OCI-M2 (cell line): Measurements from ENCODE around the gene AFAP1.

Experiments used
- DNase-seq: peaks from one replicate; lab custom pipeline; 2025; ENCODE audit not compliant: unreplicated experiment; lab: John Stamatoyannopoulos, UW

Gene AFAP1

DNA sequence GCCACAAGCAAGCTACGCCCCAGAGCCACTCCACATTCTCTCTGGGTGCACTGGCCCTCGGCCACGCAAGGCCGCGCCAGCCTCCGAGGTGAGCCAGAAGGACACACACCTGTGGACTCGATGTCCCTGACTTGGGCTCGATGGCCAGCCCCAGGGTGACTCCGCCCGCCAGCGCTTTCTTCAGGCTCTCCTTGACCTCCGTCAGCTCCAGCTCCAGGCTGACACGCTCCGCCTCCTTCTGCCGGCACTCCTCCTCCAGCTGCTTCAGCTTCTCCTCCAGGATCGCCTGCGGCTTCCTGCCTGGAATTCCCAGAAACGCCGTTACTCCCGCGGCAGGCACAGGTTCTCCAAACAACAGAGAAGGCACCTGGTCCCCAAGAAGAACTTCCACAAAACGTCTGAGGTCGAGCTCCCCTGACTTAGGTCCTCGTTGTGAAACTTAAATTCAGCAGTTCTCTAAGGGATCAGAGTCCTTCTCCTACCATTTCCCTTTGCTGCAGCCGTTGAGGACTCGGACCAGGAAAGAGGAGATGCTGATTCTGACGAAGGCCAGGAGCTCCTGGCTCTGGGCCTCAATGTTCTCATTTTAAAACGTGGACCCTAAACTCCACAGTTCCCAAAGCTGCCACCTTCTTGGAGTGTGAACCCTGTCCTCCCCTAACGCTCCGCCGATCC lies 166.8 kb downstream of the AFAP1 start:
- DNase-seq, result no peak

DNA sequence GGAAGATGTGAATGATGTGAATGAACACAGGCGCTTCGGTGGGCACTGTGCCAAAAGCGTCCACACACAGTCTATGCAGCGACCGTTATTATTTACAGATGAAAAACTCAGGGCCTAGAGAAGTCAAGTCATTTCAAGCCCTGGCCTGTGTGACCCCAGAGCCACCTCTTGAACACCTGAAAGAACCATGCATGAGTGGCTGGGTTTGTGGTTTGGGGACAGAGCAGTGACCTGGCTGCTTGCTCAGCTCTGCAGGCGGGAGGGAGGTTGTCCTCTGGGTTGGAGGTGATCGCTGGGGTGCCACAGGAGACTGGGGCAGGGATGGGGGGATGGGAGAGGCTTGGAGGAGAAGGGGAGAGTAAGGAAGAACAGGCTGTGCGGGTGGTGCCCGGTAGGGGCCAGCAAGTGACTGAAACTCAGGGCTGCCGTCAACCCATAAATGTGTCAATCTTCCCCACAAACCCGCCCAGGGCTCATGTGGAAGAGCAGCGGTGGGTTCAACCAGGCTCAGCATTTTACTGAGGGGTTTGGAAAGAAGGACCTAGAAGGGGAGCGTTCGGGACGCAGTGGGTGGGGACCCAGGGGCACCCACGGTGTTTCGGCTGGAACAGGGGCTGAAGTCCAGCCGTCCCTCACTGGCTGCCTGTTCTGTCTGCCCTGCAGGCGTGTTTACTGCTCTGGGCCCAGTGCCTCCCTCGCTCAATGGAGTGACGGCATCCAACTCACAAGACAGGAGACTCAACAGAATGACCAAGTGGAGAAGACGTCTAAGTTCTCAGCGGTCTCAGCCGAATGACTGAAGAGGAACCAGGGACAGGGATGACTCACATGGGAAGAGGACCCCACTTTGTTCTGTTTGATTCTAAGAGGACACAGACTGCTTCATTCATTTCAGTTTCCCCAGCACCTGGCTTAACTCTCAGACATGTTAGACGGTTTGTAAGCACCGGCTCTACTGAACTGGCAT lies 167.8 kb downstream of the AFAP1 start:
- no peak for DNase-seq

DNA sequence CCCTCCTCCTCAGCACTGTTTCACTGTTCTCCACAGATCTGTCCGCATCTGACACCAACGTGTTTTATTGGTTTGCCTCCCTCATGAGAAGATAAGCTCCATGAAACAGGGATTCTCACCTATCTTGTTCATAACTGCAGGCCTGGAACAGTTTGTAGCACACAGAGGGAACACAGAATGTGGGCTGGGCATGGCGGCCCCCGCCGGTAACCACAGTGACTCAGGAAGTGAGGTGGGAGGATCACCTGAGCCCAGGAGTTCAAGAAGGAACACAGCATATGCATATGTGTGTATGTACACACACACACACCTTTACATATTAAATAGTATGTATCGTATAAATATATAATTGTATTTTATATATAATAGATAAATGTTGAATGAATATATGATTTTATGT lies 168.6 kb downstream of the AFAP1 start:
- no peak for DNase-seq

DNA sequence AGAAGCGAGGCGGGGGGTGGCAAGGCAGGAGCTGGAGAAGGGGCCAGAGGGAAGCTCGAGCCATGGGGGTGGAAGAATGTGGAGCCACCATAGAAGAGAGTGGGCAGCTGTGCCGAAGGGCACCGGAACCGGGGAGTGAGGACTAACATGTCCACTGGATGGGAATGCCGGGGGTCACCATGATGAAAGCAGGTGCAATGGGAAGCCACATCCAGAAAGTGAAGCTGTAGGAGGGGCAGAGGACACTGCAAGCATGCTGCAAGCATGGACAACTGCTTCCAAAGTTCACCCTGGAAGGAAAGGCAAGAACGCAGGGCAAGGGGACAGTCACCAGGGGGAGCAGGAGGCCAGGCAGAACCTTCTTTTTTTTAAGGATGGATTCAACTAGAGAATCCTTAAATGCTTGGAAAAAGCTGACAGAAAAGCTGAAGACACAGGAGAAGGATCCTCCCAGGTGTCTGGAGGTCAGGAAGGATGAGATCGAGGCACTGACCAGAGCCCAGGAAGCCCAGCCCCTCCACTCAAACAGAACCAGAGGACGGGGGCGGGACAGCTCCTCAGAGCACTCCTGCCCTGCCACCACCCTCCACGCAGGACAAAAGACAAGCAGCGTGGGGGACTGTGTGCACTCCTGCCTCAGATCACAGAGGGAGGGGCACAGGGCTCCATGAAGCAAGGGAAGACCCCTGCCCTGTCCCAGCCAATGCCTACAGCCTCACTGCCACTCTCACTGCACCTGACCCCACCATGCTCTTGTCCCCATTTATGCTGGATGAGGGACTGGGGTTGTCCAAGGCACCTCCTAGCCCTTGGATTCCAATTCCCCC lies 169.2 kb downstream of the AFAP1 start:
- DNase-seq, result no peak

DNA sequence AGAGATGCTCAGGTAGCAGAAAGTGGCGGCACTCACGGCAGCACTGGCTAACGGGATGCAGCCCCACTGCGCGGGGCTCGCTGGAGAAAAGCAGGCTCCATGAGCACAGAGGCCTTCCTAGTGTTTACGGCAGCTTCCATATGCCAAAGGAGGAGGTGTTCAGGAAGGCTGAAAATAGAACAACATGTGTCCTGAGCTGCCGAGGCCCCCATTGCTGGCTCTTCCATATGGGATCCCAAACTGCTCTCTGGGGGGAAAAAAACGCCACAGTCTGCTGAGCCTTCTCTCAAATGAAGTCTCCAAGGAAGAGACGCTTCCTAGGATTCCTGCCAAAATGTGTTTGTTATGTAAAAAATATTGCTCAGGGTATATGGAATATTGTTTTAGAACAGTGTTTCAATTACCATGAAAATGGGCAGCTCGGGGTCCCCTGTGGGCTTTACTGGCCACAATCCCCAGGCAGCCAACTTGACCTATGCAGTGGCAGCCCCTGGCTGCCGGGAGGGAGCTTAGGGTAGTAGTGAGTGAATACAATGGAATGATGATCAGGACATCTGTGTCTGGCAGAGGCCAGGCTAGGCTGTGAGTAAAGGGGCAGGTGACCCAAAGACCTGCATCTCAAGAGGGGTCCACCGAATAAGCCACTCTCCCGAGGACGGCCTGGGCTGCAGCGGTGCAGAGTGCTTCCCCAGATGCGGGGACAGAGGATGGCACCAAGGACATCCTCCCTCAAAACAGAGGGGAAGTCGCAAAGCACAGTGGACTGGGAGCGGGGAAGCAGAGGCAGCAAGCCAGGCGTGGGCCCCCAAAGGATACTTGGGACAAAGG lies 170.1 kb downstream of the AFAP1 start:
- DNase-seq, result no peak

DNA sequence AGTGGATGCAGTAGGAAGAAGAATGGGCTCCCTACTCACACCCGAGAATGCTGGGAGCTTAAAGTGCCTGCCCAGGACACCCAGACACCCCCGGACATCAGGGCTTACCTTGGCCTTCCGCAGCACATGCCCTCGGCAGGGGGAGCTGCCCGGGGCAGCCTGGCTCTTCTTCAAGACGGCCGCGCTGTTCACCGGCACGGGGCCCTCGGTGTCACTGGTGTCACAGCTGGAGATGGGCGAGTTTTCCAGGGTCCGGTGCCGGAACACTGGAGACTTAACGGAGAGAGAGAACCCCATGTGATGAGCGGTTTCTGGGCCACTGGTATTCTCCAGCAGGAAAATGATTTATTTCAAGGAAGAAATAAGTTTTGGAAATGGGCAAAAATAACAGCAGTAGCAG lies 170.9 kb downstream of the AFAP1 start:
- no peak for DNase-seq

DNA sequence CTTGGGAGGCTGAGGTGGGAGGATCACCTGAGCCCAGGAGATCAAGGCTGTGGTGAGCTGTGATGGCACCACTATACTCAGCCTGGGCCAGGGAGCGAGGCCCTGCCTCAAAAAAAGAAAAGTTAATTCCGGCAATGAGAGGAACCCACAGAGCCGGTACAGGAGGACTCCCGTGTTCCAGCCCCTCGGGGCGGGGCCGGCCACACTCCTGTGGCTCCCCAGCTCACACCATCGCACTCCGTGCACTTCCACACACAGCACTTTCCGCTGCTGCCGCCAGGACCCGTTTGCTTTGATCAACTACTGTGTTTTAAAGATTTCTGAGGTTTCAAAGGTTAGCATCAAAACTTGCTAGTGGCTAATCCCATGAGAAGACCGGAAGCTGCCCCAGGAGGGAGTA lies 171.7 kb downstream of the AFAP1 start:
- DNase-seq, result no peak

DNA sequence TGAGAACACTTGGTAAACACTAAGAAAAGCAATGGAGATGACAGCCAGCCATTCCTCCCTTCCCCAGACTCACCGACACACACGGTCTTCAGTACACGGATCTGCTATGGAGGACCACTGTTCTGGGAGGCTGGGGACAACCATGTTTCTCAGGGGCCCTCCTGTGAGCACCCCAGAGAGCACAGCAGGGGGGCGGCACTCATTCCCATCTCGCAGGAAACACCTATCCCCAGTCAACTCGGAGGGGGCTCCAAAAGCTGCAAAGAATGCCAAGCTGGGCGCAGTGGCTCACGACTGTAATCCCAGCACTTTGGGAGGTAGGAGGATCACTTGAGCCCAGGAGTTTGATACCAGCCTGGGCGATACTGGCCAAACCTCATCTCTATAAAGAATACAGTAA lies 172.1 kb downstream of the AFAP1 start:
- no peak for DNase-seq

DNA sequence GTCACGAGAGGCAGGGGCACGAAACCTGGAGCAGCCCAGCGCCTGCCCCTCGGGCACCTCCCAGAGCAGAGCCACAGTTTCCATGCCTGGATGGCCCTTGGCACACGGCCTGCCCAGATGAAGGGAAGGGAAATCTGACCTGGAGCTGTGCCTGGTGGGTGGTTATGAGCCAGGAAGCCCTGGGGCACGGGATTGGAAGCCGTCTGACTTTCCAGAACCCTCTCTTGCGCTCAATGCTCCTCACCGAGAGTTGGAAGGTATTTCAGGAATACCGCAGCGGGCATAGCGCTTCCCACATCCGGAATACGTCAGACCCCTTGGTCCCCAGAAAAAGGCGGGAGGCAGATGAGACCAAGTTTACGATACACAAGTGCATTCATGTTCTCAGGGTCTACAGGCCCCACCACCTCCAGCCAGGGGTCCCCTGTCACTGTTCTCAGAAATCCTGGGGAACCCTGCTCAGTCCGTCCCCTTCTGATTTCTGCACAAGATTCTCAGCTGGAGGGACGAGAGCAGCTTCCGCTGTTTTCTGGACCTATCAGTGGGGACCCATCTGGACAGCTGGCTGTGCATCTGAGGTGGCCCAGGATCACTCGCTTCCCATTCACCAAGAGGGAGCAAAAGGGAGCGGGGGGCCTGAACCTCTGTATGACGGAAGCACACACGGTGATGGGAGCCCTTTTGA lies 172.9 kb downstream of the AFAP1 start:
- DNase-seq, result no peak

DNA sequence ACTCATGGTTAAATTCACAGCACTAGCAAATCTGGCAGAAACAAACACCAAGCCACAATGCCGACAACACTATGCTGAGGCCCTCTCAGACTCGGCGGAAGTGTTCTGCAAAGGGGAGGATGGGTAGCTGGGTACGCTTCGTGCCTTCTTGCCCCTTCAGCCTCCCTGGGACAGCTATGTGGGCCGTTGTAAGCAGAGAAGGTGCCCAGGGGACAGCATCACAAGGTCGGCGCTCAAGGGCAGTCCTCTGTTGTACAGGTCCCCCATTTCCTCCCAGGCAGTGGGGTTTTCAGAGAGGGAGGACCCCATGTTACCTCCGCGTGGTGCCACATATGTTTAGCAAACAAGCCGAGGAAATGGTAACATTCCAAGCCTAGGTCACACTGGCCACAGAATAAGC lies 173.6 kb downstream of the AFAP1 start:
- DNase-seq, result no peak

DNA sequence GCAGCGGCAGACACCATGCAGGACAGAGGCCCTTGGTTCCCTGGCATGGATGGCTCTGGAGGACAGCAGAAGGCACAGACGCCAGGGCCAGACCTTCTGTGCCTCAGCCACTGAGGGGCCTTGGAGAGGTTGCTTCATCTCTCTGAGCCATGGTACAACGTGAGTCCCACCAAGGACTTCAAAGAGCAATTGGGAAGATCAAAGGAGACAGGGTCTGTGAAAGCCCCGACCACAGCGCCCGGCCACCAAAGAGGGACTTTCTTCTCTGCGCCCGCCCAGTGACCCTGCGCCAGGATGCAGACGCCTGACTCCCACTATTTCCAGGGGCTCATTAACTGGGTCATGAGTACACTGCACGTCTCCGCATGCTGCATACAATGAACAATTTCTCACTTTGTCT lies 174.0 kb downstream of the AFAP1 start:
- no peak for DNase-seq

DNA sequence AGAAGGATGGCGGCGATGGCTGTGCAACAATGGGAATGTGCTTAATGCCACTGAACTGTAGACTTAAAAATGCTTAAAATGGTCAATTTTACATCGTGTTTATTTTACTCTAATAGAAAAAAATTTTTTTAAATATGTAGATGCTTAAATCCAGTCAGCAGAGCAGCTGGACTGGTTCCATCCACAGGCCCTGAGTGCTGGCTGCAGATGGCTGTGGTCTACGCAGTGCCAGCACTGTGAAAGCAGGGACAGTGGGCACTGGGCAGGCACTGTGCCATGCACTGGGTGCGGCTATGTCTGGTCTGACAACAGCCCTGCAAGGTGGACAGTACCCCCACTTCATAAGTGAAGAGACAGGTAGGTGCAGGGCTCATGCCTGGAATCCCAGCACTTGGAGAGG lies 175.2 kb downstream of the AFAP1 start:
- no peak for DNase-seq

DNA sequence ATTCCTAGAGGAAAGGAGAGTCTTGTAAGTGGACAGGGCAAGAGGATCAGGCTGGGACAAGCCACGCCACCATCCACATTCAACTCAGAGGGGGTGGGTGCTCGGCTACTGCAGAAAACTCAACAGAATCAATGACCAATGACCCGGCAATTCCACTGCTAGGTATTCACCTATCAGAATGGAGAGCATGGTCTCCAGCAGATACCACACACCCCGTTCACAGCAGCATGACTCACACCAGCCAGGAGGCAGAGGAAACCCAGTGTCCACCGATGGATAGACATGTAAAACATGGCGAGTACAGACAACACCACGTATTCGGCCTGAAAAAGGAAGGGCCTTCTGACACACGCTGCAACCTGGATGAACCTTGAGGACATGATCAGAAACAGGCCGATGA lies 175.9 kb downstream of the AFAP1 start:
- DNase-seq, result no peak

DNA sequence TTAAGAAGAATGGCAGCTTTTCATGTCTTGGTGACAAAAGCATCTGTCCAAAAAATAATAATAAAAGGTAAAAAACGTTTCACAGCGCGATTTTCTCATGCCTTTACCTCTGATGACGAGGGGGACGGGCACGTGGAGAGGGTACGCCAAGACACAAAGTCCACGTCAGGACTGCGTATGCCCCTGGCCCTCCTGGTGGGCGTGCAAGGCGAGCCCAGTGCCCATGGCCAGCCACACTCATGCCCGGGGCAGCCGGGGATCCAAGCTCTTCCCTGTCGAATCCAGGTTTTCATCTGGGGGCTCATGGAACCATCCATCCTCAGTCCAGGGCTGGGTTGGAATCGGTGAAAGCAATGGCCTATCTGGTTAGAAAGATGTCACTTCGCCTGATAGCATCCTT lies 176.6 kb downstream of the AFAP1 start:
- DNase-seq, result no peak

DNA sequence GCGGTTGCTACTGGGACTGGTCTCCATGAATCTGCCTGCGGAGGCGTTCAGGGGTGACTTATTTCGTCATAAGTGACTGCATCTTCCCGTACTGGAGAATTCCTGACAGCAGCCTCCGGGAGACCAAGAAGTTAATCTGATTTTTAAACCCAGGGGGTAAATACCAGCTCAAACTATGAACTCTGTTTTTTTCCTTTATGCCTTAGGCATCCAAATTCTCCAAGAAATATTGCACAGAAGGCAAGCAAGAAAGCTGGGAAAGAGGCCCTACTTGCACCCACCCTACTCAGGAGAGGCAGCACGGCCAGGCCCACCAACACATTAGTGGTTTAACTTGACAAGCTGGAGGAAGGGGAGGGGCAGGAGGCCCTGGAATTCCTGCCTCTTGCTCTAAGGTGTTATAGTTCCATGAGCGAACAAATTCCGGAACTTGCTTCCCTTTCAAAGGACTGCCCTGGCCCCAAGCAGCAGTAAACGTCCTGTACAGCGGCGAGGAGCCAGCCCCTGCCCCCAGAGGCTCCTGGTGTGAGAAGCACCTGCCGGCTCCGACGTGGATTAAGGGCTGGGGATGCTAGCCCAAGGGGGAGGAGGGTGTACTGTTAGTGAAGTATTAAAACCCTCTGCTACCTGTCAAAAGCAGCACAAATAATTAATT lies 177.2 kb downstream of the AFAP1 start:
- DNase-seq, result no peak

DNA sequence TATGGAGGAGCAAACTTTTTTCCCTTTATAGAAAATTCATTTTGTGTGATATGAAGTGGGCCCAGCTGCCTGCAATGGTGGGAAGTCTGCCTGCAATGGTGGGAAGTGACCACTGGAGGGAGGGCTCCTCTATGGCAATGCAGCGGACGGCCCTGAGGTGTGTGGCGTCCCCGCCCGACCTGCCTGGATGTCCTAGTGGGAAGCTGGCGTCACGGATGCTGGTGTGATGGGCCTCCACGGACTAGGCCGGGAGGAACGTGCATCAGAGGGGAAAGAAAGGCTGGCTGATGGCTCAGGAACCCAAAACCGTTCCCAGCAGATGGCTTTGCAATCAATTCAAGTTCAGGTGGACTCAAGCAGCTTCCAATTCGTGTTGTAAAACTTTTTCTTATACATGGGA lies 177.9 kb downstream of the AFAP1 start:
- no peak for DNase-seq

DNA sequence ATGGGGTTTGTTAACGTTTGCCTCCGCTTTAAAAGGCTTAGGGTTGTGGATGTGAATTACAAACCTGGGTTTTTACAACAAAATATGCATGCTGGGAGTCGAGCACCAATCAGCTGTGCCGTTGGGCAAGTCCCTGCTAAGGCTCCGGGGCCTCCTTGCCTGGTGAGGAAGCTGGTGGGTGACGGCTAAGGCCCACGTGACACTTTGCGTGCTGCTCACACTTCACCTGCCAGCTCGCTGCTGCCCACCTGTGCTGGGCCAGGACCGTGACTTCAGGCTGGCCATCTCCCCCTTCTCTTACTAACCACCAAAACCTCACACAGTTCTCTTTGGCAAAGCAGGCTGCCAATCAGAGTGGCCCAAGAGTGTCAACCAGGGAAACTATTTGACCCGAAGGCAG lies 178.3 kb downstream of the AFAP1 start:
- no peak for DNase-seq

DNA sequence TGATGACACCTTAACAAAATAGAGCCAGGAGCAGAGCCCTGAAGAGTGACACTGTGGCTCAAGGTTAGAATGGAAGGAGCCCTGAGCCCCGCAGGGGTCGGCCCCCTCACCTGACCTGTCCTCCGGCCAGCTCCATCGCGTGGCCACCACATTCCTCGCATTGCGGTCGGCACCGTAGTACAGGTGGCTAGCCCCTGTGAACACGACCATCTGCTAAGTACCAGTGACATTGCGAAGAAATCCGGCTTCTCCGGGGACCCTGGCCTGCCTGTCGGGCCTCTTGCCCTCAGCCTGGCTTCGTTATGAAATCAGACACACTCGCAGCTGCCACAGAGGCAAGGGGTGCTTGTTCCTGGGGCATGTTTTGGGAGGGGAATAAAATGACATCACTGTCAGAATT lies 179.0 kb downstream of the AFAP1 start:
- no peak for DNase-seq

DNA sequence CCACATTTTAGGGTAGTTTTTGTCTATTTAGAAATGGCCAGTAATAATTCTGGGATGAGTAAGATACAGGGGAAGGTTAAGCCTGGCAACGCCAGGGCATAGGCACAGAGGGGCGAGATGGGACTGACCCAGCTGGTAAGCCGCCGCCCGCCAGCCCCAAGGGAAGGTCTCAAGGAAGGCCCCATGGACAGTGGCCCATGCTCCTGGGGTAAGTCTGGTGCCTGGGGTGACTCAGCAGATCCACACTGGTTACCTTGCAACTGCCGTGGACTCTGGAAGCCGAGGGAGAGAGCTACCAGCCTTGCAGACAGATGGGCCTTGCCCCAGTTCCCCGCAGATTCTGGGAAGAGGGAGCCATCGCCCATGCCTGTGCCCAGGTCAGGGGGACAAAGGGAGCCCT lies 179.4 kb downstream of the AFAP1 start:
- DNase-seq, result no peak

DNA sequence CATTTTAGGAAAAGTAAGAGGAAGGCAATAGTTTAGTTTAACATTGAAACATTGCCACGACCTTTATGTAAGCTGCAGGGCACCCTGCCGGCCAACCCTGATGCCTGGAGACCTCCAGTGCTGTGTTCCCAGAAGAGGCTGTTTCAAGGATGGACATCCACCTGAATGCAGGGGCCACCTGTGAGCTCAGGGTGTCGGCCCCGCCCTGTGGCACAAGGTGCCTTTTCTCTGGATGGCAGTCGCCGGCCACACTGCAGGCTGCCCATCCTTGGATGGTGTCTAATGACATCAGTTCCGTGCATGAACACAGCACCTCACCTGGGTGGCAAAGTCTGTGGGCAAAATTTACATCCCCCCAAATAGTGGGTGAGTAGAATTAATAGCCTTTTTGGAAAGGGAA lies 180.0 kb downstream of the AFAP1 start:
- DNase-seq, result no peak
